SK-N-SH (cell line): ENCODE measurements around the gene SBF2. TPM values are rescaled to one million over a fixed set of nuclear protein-coding genes. Genes with fewer than 3 reads are reported as not detected.

Source experiments
- CTCF ChIA-PET: fragments of 300-600, 350-600 bp; formaldehyde crosslinking; extraction: SDS; loops from one replicate; lab custom pipeline; 2021; lab: Yijun Ruan, JAX
- POLR2A ChIA-PET: fragments of 350-600 bp; sonication (Branson Sonifier 250); formaldehyde crosslinking; extraction: SDS; loops from one replicate; lab custom pipeline; 2020; ENCODE audit warnings: antibody characterized with exemption, inconsistent platforms; lab: Yijun Ruan, JAX
- DNase-seq: peaks from one replicate; pipeline ENCODE4 v3.0.0; 2012
- H2AFZ ChIP-seq: fragments of 200-600 bp; sonication (generic); 2 replicates; pipeline ENCODE4 v1.8.1; 2016; ENCODE audit warnings: antibody characterized with exemption, mild to moderate bottlenecking, low read depth
- H3F3A ChIP-seq: fragments of 200-600 bp; sonication (generic); replicated peaks from 2 replicates; pipeline ENCODE3; 2016; ENCODE audit warnings: antibody characterized with exemption, mild to moderate bottlenecking; ENCODE audit not compliant: insufficient read depth
- H3K27ac ChIP-seq, 2 experiments: fragments of 200-500 bp in 1 of 2; fragments of 200-600 bp in 1 of 2; sonication (Bioruptor generic) in 1 of 2; sonication (generic), shearing (Covaris generic) in 1 of 2; 2 replicates each; pipeline versions ENCODE4 v1.5.1 to v1.6.1; 2014 to 2016; ENCODE audit warnings: low read depth in 2 of 2, inconsistent platforms in 1 of 2, low read length in 1 of 2, mild to moderate bottlenecking in 1 of 2, mixed read lengths in 1 of 2
- H3K27me3 ChIP-seq: fragments of 200-600 bp; sonication (generic), shearing (Covaris generic); 2 replicates; pipeline ENCODE4 v1.6.1; 2016; ENCODE audit warnings: mixed run types; ENCODE audit not compliant: insufficient read depth
- H3K36me3 ChIP-seq, 2 experiments: fragments of 200-500 bp in 1 of 2; fragments of 200-600 bp in 1 of 2; sonication (Bioruptor generic) in 1 of 2; sonication (generic) in 1 of 2; replicated peaks in 1 of 2; 2 replicates each; pipeline versions ENCODE3 to v1.5.1; 2014 to 2016; ENCODE audit warnings: low read length in 1 of 2, mild to moderate bottlenecking in 1 of 2; ENCODE audit not compliant: insufficient read depth in 2 of 2, control insufficient read depth in 1 of 2
- H3K4me1 ChIP-seq, 2 experiments: fragments of 200-500 bp in 1 of 2; fragments of 200-600 bp in 1 of 2; sonication (Bioruptor generic) in 1 of 2; sonication (generic), shearing (Covaris generic) in 1 of 2; 2 replicates each; pipeline versions ENCODE4 v1.5.1 to v1.6.1; 2014 to 2016; ENCODE audit warnings: low read depth in 1 of 2, low read length in 1 of 2, mixed run types in 1 of 2; ENCODE audit not compliant: insufficient read depth in 2 of 2, control insufficient read depth in 1 of 2
- H3K4me2 ChIP-seq: fragments of 200-600 bp; sonication (generic), shearing (Covaris generic); 2 replicates; pipeline ENCODE4 v1.6.1; 2017; ENCODE audit warnings: mixed run types
- H3K4me3 ChIP-seq, 2 experiments: fragments of 200-500 bp in 1 of 2; fragments of 200-600 bp in 1 of 2; sonication (Bioruptor generic) in 1 of 2; sonication (generic), shearing (Covaris generic) in 1 of 2; 2 replicates each; pipeline versions ENCODE4 v1.5.1 to v1.8.1; 2014 to 2016; ENCODE audit warnings: low read depth in 2 of 2, inconsistent platforms in 1 of 2, low read length in 1 of 2, mild to moderate bottlenecking in 1 of 2, mixed read lengths in 1 of 2, moderate library complexity in 1 of 2
- H3K79me2 ChIP-seq: fragments of 200-600 bp; sonication (generic); 2 replicates; pipeline ENCODE4 v1.8.1; 2017; ENCODE audit warnings: mild to moderate bottlenecking; ENCODE audit not compliant: insufficient read depth
- H3K9ac ChIP-seq: fragments of 200-600 bp; sonication (generic); 2 replicates; pipeline ENCODE4 v1.6.1; 2017; ENCODE audit warnings: mixed run types
- H3K9me2 ChIP-seq: fragments of 200-600 bp; sonication (generic); 2 replicates; pipeline ENCODE4 v1.6.1; 2017; ENCODE audit warnings: mixed run types
- H3K9me3 ChIP-seq: fragments of 200-600 bp; sonication (generic); 2 replicates; pipeline ENCODE4 v1.6.1; 2017; ENCODE audit warnings: mixed run types, mild to moderate bottlenecking, moderate library complexity
- H4K20me1 ChIP-seq: fragments of 200-600 bp; sonication (generic); 2 replicates; pipeline ENCODE4 v1.6.1; 2017; ENCODE audit warnings: mild to moderate bottlenecking, mixed run types; ENCODE audit not compliant: insufficient read depth
- CTCF ChIP-seq: fragments of 200-600 bp; sonication (generic); IDR thresholded peaks from 2 replicates; pipeline ENCODE4 v1.6.1; 2017; ENCODE audit warnings: antibody characterized with exemption, mild to moderate bottlenecking, moderate library complexity
- EP300 ChIP-seq, 2 experiments: IDR thresholded peaks; 2 replicates each; pipeline versions ENCODE4 v1.4.0 to v1.6.1; 2012; ENCODE audit warnings: borderline replicate concordance in 1 of 2, low read depth in 1 of 2, low read length in 1 of 2
- FOXJ3 ChIP-seq: sonication (generic); formaldehyde crosslinking; IDR thresholded peaks from 2 replicates; pipeline ENCODE4 v1.5.1; 2020; ENCODE audit warnings: mild to moderate bottlenecking, missing genetic modification reagents
- FOXM1 ChIP-seq: IDR thresholded peaks from 2 replicates; pipeline ENCODE4 v1.4.0; 2012; ENCODE audit warnings: low read depth, mild to moderate bottlenecking
- GATA2 ChIP-seq: sonication (generic); formaldehyde crosslinking; IDR thresholded peaks from 2 replicates; pipeline ENCODE4 v1.5.0; 2020; ENCODE audit warnings: mild to moderate bottlenecking, missing genetic modification reagents
- NFIC ChIP-seq: IDR thresholded peaks from 2 replicates; pipeline ENCODE4 v1.4.0; 2012; ENCODE audit warnings: borderline replicate concordance
- PBX3 ChIP-seq: IDR thresholded peaks from 2 replicates; pipeline ENCODE4; 2012
- POLR2AphosphoS5 ChIP-seq: IDR thresholded peaks from 2 replicates; pipeline ENCODE4 v1.6.1; 2012; ENCODE audit warnings: low read depth, low read length
- REST ChIP-seq: IDR thresholded peaks from 2 replicates; pipeline ENCODE4 v1.6.1; 2012; ENCODE audit warnings: mild to moderate bottlenecking, low read depth, low read length, moderate library complexity
- SIN3A ChIP-seq: IDR thresholded peaks from 2 replicates; pipeline ENCODE4 v1.6.1; 2012; ENCODE audit warnings: low read depth, mild to moderate bottlenecking, low read length, moderate library complexity, borderline replicate concordance
- TAF1 ChIP-seq: IDR thresholded peaks from 2 replicates; pipeline ENCODE4 v1.6.1; 2012; ENCODE audit warnings: low read depth, mild to moderate bottlenecking, low read length, moderate library complexity, borderline replicate concordance
- TEAD4 ChIP-seq: IDR thresholded peaks from 2 replicates; pipeline ENCODE4 v1.4.0; 2012; ENCODE audit warnings: mild to moderate bottlenecking, borderline replicate concordance; ENCODE audit not compliant: insufficient read depth
- WGBS: methylation state at CpG from one replicate; pipeline ENCODE4 v1.1.6; 2017; ENCODE audit warnings: low lambda C conversion rate; 5-methylcytosine and 5-hydroxymethylcytosine counted together
- polyA plus RNA-seq, 3 experiments: library from polyadenylated mRNA; depleted of rRNA; stranded (reverse); fragments of >200 nt; gene quantifications; 2 replicates each; pipeline ENCODE4 v1.2.3, GENCODE V29; 2012

Gene SBF2
- polyA plus RNA-seq, 1 of the 3 experiments (the other 2 are of a cell fraction) = 23.0 TPM

GRCh38 chr11:9922806-9923205, 371.2 kb downstream of the SBF2 start:
- no peaks in the 10 kb centered on the region for H3K27me3 ChIP-seq
- no peaks in the 10 kb centered on the region for H3F3A ChIP-seq
- no peaks in the 10 kb centered on the region; a peak in 1 of 4 replicates for H3K4me1 ChIP-seq
- no peaks in the 10 kb centered on the region for H4K20me1 ChIP-seq
- no peak overlapping the region for H2AFZ ChIP-seq
- H3K79me2 ChIP-seq = no peaks in the 10 kb centered on the region
- ChIA-PET CTCF (interaction anchor here (0.9 to 1.0 kb wide), 2 partner anchors 76 to 570 kb away, joined by 3 read pairs; no protein-coding TSS in a partner anchor), POLR2A (no interaction called here)
- H3K27ac ChIP-seq = no peak overlapping the region
- no peak overlapping the region for H3K9ac ChIP-seq
- no peak overlapping the region for H3K4me3 ChIP-seq
- DNase-seq = no peak
- H3K9me2 ChIP-seq = no peaks in the 10 kb centered on the region
- H3K9me3 ChIP-seq = no peaks in the 10 kb centered on the region
- TF ChIP-seq PBX3 (no peak), REST (no peak), TEAD4 (no peak), SIN3A (no peak), POLR2AphosphoS5 (no peak), EP300 (IDR thresholded peaks at IDR 0.05; ENCODE audit: borderline replicate concordance in 1 of 2, low read depth in 1 of 2, low read length in 1 of 2) (no peak), FOXM1 (no peak), FOXJ3 (CRISPR knock-in tag) (no peak), NFIC (no peak), GATA2 (no peak), TAF1 (no peak)
- H3K4me2 ChIP-seq = no peak overlapping the region
- WGBS = 94% methylated on average over 4 of the region's 4 CpGs
- peaks cover 0 to 3% of the 10 kb centered on the region in 2 experiments for H3K36me3 ChIP-seq

- H3K9me2 ChIP-seq = no peaks in the 10 kb centered on the region
- POLR2A ChIA-PET = no interaction called here
- no peak overlapping the region for H3K4me2 ChIP-seq
- H3K27ac ChIP-seq = no peak overlapping the region
- 0 out of 2 replicates have a peak, but pooled peaks cover 5% of the 10 kb centered on the region for H3K79me2 ChIP-seq
- WGBS = 94% methylated on average over 3 of the region's 3 CpGs
- H3K9me3 ChIP-seq = no peaks in the 10 kb centered on the region
- CTCF ChIA-PET = interaction anchor here (0.9 to 1.1 kb wide), 2 partner anchors 11 to 158 kb away, joined by 3 read pairs; no protein-coding TSS in a partner anchor
- H4K20me1 ChIP-seq = no peaks in the 10 kb centered on the region
- no peak for DNase-seq
- H3K9ac ChIP-seq = no peak overlapping the region
- no peak overlapping the region for H2AFZ ChIP-seq
- no peaks in the 10 kb centered on the region for H3K4me1 ChIP-seq
- H3K4me3 ChIP-seq = no peak overlapping the region
- peaks cover 0 to 10% of the 10 kb centered on the region in 2 experiments for H3K36me3 ChIP-seq
- TF ChIP-seq CTCF = no peak
- H3F3A ChIP-seq = peaks cover 8% of the 10 kb centered on the region
- H3K27me3 ChIP-seq = no peaks in the 10 kb centered on the region
Measured at GRCh38 chr11:9916480-9916879, 377.5 kb downstream of the SBF2 start.
